HG03066 (cell line): ENCODE measurements around the gene BATF3.

ENCODE experiments used
- ATAC-seq: cut with Tn5 transposase; IDR thresholded peaks from one replicate; pipeline ENCODE4 v1.9.1; 2021; ENCODE audit warnings: low read depth; ENCODE audit not compliant: unreplicated experiment

The BATF3 gene

GRCh38 chr1:212686069-212686468 is 13.6 kb downstream of the BATF3 start:
- no peak for ATAC-seq

GRCh38 chr1:212685429-212685828 is 14.2 kb downstream of the BATF3 start:
- ATAC-seq, result no peak

- ATAC-seq, result no peak
Measured at GRCh38 chr1:212684521-212685090, 15.0 kb downstream of the BATF3 start.

- ATAC-seq, result no peak
Measured at GRCh38 chr1:212684076-212684475, 15.6 kb downstream of the BATF3 start.

- ATAC-seq, result peak; percentile 78
Measured at GRCh38 chr1:212683357-212683722, 16.3 kb downstream of the BATF3 start.

GRCh38 chr1:212680680-212681389 is 18.8 kb downstream of the BATF3 start:
- no peak for ATAC-seq

GRCh38 chr1:212678456-212679410 is 20.9 kb downstream of the BATF3 start:
- peak; percentile 63 for ATAC-seq

GRCh38 chr1:212677573-212677972 is 22.1 kb downstream of the BATF3 start:
- no peak for ATAC-seq

- ATAC-seq, result no peak
Measured at GRCh38 chr1:212677136-212677535, 22.5 kb downstream of the BATF3 start.

- ATAC-seq, result no peak
Measured at GRCh38 chr1:212675675-212676074, 24.0 kb downstream of the BATF3 start.

GRCh38 chr1:212674872-212675271 is 24.8 kb downstream of the BATF3 start:
- ATAC-seq, result no peak

- peak; percentile 41 for ATAC-seq
Measured at GRCh38 chr1:212671342-212672031, 28.2 kb downstream of the BATF3 start.

GRCh38 chr1:212670882-212671281 is 28.8 kb downstream of the BATF3 start:
- no peak for ATAC-seq

- no peak for ATAC-seq
Measured at GRCh38 chr1:212670301-212670700, 29.3 kb downstream of the BATF3 start.

- ATAC-seq, result no peak
Measured at GRCh38 chr1:212669600-212669999, 30.0 kb downstream of the BATF3 start.

- ATAC-seq, result no peak
Measured at GRCh38 chr1:212669102-212669501, 30.5 kb downstream of the BATF3 start.

GRCh38 chr1:212668477-212668876 is 31.2 kb downstream of the BATF3 start:
- no peak for ATAC-seq

GRCh38 chr1:212667223-212668139 is 32.2 kb downstream of the BATF3 start:
- peak; percentile 42 for ATAC-seq

- no peak for ATAC-seq
Measured at GRCh38 chr1:212666116-212666775, 33.4 kb downstream of the BATF3 start.
